Muscle layer of duodenum (tissue), 2 donors: ENCODE measurements around the gene DDX31.

ENCODE experiments used
- H3K27ac ChIP-seq: one replicate; pipeline ENCODE4 v1.7.0; 2013; ENCODE audit warnings: mild to moderate bottlenecking, low read length
- H3K27me3 ChIP-seq: one replicate; pipeline ENCODE4 v1.7.0; 2013; ENCODE audit warnings: low read depth, mild to moderate bottlenecking, control low read depth, low read length
- H3K36me3 ChIP-seq, 2 donors: one replicate each; pipeline ENCODE4 v1.7.0; 2013; ENCODE audit warnings: low read length in 2 of 2, control low read depth in 1 of 2, mild to moderate bottlenecking in 1 of 2; ENCODE audit not compliant: insufficient read depth in 2 of 2, control insufficient read depth in 1 of 2
- H3K4me1 ChIP-seq, 2 donors: one replicate each; pipeline ENCODE4 v1.7.0; 2013; ENCODE audit warnings: low read length in 2 of 2, mild to moderate bottlenecking in 2 of 2, control low read depth in 1 of 2, moderate library complexity in 1 of 2; ENCODE audit not compliant: insufficient read depth in 2 of 2, control insufficient read depth in 1 of 2
- H3K4me3 ChIP-seq, 2 donors: one replicate each; pipeline ENCODE4 v1.7.0; 2013; ENCODE audit warnings: low read length in 2 of 2, low read depth in 1 of 2, mild to moderate bottlenecking in 1 of 2
- H3K9me3 ChIP-seq, 2 donors: one replicate each; pipeline ENCODE4 v1.7.0; 2013; ENCODE audit warnings: low read length in 2 of 2, control low read depth in 1 of 2, mild to moderate bottlenecking in 1 of 2; ENCODE audit not compliant: control insufficient read depth in 1 of 2
- donor health status: healthy.

Gene DDX31

GRCh38 chr9:132594412-132594811, 75.4 kb downstream of the DDX31 start:
- H3K36me3 ChIP-seq: peaks cover 3 to 24% of the 10 kb centered on the region in 2 donors
- peaks cover 15% of the 10 kb centered on the region for H3K27me3 ChIP-seq
- H3K4me1 ChIP-seq: peaks cover 0 to 9% of the 10 kb centered on the region in 2 donors
- no peak overlapping the region for H3K4me3 ChIP-seq
- no peaks in the 10 kb centered on the region for H3K9me3 ChIP-seq
- no peak overlapping the region for H3K27ac ChIP-seq

- Histone ChIP-seq H3K27ac (no peak overlapping the region), H3K4me1 (peaks cover 0 to 12% of the 10 kb centered on the region in 2 donors), H3K36me3 (peaks cover 3 to 18% of the 10 kb centered on the region in 2 donors), H3K4me3 (no peak overlapping the region), H3K27me3 (peaks cover 35% of the 10 kb centered on the region), H3K9me3 (no peaks in the 10 kb centered on the region)
These were observed 77.3 kb downstream of the DDX31 start for GRCh38 chr9:132592451-132592850.

- H3K4me3 ChIP-seq: no peak overlapping the region
- H3K4me1 ChIP-seq: peaks cover 0 to 16% of the 10 kb centered on the region in 2 donors
- H3K27ac ChIP-seq: no peak overlapping the region
- H3K27me3 ChIP-seq: peaks cover 41% of the 10 kb centered on the region
- H3K36me3 ChIP-seq: peaks cover 3 to 18% of the 10 kb centered on the region in 2 donors
- H3K9me3 ChIP-seq: no peaks in the 10 kb centered on the region
These were observed 78.0 kb downstream of the DDX31 start for GRCh38 chr9:132591751-132592314.

- Histone ChIP-seq H3K36me3 (peaks cover 3 to 14% of the 10 kb centered on the region in 2 donors), H3K27ac (no peak overlapping the region), H3K27me3 (peaks cover 47% of the 10 kb centered on the region), H3K4me3 (no peak overlapping the region), H3K9me3 (no peaks in the 10 kb centered on the region), H3K4me1 (peaks cover 0 to 17% of the 10 kb centered on the region in 2 donors)
These were observed 78.5 kb downstream of the DDX31 start for GRCh38 chr9:132591244-132591643.

- H3K27ac ChIP-seq: no peak overlapping the region
- H3K4me3 ChIP-seq: no peak overlapping the region
- peaks cover 3 to 13% of the 10 kb centered on the region in 2 donors for H3K36me3 ChIP-seq
- peaks cover 0 to 17% of the 10 kb centered on the region in 2 donors for H3K4me1 ChIP-seq
- H3K9me3 ChIP-seq: no peaks in the 10 kb centered on the region
- peaks cover 54% of the 10 kb centered on the region for H3K27me3 ChIP-seq
These were observed 79.2 kb downstream of the DDX31 start for GRCh38 chr9:132590318-132591182.

- Histone ChIP-seq H3K36me3 (peaks cover 3 to 10% of the 10 kb centered on the region in 2 donors), H3K27me3 (peaks cover 58% of the 10 kb centered on the region), H3K4me1 (peaks cover 0 to 17% of the 10 kb centered on the region in 2 donors), H3K27ac (no peak overlapping the region), H3K9me3 (no peaks in the 10 kb centered on the region), H3K4me3 (no peak overlapping the region)
These were observed 79.8 kb downstream of the DDX31 start for GRCh38 chr9:132590037-132590317.

- Histone ChIP-seq H3K4me3 (no peak overlapping the region), H3K36me3 (peaks cover 3 to 4% of the 10 kb centered on the region in 2 donors), H3K27me3 (peaks cover 64% of the 10 kb centered on the region), H3K27ac (no peak overlapping the region), H3K9me3 (no peaks in the 10 kb centered on the region), H3K4me1 (peaks cover 0 to 17% of the 10 kb centered on the region in 2 donors)
These were observed 80.4 kb downstream of the DDX31 start for GRCh38 chr9:132589148-132590036.

- Histone ChIP-seq H3K27ac (no peak overlapping the region), H3K27me3 (peaks cover 70% of the 10 kb centered on the region), H3K4me3 (no peak overlapping the region), H3K36me3 (peaks cover 0 to 3% of the 10 kb centered on the region in 2 donors), H3K9me3 (no peaks in the 10 kb centered on the region), H3K4me1 (peaks cover 0 to 17% of the 10 kb centered on the region in 2 donors)
These were observed 81.2 kb downstream of the DDX31 start for GRCh38 chr9:132588501-132589147.

GRCh38 chr9:132588098-132588497, 81.7 kb downstream of the DDX31 start:
- H3K4me3 ChIP-seq: no peak overlapping the region
- H3K36me3 ChIP-seq: peaks cover 0 to 2% of the 10 kb centered on the region in 2 donors
- peaks cover 75% of the 10 kb centered on the region for H3K27me3 ChIP-seq
- H3K9me3 ChIP-seq: no peaks in the 10 kb centered on the region
- H3K4me1 ChIP-seq: peaks cover 0 to 17% of the 10 kb centered on the region in 2 donors
- H3K27ac ChIP-seq: no peak overlapping the region

- no peaks in the 10 kb centered on the region for H3K9me3 ChIP-seq
- H3K27ac ChIP-seq: no peak overlapping the region
- H3K27me3 ChIP-seq: peaks cover 79% of the 10 kb centered on the region
- H3K4me1 ChIP-seq: peaks cover 0 to 17% of the 10 kb centered on the region in 2 donors
- no peak overlapping the region for H3K4me3 ChIP-seq
- no peaks in the 10 kb centered on the region for H3K36me3 ChIP-seq
These were observed 82.2 kb downstream of the DDX31 start for GRCh38 chr9:132587592-132587955.
